ENCODE measurements around the gene ZSCAN12. TPM values are rescaled to one million over a fixed set of nuclear protein-coding genes. Genes with fewer than 3 reads are reported as not detected.

The ZSCAN12 gene
- total RNA-seq, 1 experiment from 2014 or later: 12.6 TPM

DNA sequence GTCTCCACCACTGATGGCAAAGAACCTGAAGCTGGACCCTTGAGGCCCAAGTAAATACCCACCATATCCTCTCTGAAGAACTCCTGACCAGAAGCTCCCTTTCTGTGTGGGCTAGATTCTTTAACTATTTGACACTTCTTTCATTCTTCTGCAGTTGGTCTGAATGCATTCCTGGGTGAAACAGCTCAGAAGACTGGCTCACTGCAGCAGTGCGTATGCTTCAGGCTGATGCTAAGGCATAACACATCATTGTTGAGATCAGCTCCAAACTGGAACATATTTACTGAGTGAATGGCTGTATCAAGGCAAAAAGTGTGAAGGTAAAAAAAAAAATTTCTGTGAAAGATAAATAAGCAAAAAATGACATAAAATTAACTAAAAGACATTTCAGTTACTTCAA lies 24.0 kb upstream of the ZSCAN12 start:
- H3K27me3 ChIP-seq (ENCODE audit: insufficient read depth, low read length): no peaks in the 10 kb centered on the region
- H4K5ac ChIP-seq (ENCODE audit: insufficient read length, low read depth, low read length): no peak overlapping the region
- no peak overlapping the region for H2BK120ac ChIP-seq (ENCODE audit: low read depth, low read length, poor library complexity, severe bottlenecking)
- peaks cover 5 to 8% of the 10 kb centered on the region in 2 experiments; a peak in 3 of 5 replicates for H3K9me3 Mint-ChIP-seq
- H3K4ac ChIP-seq (ENCODE audit: low read depth, low read length): no peak overlapping the region
- peaks cover 18 to 29% (median 20%) of the 10 kb centered on the region in 3 experiments for H3K36me3 Mint-ChIP-seq (ENCODE audit: insufficient read depth in 1 of 3, low read depth in 3 of 3)
- no peak overlapping the region for H3T11ph ChIP-seq (ENCODE audit: low read length)
- no peak overlapping the region for H2AK5ac ChIP-seq (ENCODE audit: insufficient read length, low read length)
- H3K18ac ChIP-seq (ENCODE audit: insufficient read length, low read depth, low read length): no peak overlapping the region
- H3K23ac ChIP-seq (ENCODE audit: insufficient read length, low read depth, low read length): no peak overlapping the region
- whole genome bisulfite sequencing (ENCODE audit: extremely low coverage, insufficient read length, low lambda C conversion rate): no CpG with 5 or more reads among the region's 1 CpG
- H3K27ac ChIP-seq (ENCODE audit: insufficient read length, low read depth, low read length): no peak overlapping the region
- no peak overlapping the region for H4K8ac ChIP-seq (replicated peaks; ENCODE audit: insufficient read length, low read depth, low read length)
- no peak overlapping the region for H2BK15ac ChIP-seq (ENCODE audit: low read depth, low read length)
- H3K14ac ChIP-seq (ENCODE audit: insufficient read depth, low read length): no peak overlapping the region
- no peak overlapping the region for H3K9ac ChIP-seq (ENCODE audit: extremely low read depth, insufficient read length, low read length)
- H3K4me3 Mint-ChIP-seq: no peak overlapping the region
- H3K27ac Mint-ChIP-seq: no peak overlapping the region
- no peaks in the 10 kb centered on the region for H3K27me3 Mint-ChIP-seq (ENCODE audit: low read depth)
- H3K4me1 Mint-ChIP-seq: no peaks in the 10 kb centered on the region
- no peak overlapping the region for H2BK5ac ChIP-seq (ENCODE audit: insufficient read length, low read length)
- no peak overlapping the region for H3K4me2 ChIP-seq (ENCODE audit: insufficient read depth, insufficient read length, low read length)
- H3K4me1 ChIP-seq (ENCODE audit: insufficient read depth, low read length): no peaks in the 10 kb centered on the region
- no peaks in the 10 kb centered on the region for H3K79me2 ChIP-seq (ENCODE audit: insufficient read depth, low read length)
- no peaks in the 10 kb centered on the region for H3K9me3 ChIP-seq (ENCODE audit: control insufficient read depth, low read depth, low read length)
- H2AFZ ChIP-seq (ENCODE audit: low read length): no peak overlapping the region
- H3K56ac ChIP-seq (ENCODE audit: insufficient read length, low read depth, low read length): no peak overlapping the region
- TF ChIP-seq, protein P1, sequence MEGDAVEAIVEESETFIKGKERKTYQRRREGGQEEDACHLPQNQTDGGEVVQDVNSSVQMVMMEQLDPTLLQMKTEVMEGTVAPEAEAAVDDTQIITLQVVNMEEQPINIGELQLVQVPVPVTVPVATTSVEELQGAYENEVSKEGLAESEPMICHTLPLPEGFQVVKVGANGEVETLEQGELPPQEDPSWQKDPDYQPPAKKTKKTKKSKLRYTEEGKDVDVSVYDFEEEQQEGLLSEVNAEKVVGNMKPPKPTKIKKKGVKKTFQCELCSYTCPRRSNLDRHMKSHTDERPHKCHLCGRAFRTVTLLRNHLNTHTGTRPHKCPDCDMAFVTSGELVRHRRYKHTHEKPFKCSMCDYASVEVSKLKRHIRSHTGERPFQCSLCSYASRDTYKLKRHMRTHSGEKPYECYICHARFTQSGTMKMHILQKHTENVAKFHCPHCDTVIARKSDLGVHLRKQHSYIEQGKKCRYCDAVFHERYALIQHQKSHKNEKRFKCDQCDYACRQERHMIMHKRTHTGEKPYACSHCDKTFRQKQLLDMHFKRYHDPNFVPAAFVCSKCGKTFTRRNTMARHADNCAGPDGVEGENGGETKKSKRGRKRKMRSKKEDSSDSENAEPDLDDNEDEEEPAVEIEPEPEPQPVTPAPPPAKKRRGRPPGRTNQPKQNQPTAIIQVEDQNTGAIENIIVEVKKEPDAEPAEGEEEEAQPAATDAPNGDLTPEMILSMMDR (conservative IDR thresholded peaks at IDR 0.05): no peak
- H2BK20ac ChIP-seq (ENCODE audit: low read depth, low read length, poor library complexity, severe bottlenecking): no peak overlapping the region
- DNase-seq: no peak
- no peaks in the 10 kb centered on the region for H4K20me1 ChIP-seq (ENCODE audit: control insufficient read depth, insufficient read depth, insufficient read length)
- H4K91ac ChIP-seq (ENCODE audit: insufficient read length, low read depth, low read length): no peak overlapping the region
- no peaks in the 10 kb centered on the region for H3K23me2 ChIP-seq (ENCODE audit: insufficient read length, low read depth, low read length, poor library complexity, severe bottlenecking)
- no peaks in the 10 kb centered on the region for H3K79me1 ChIP-seq (ENCODE audit: insufficient read depth, low read depth, low read length, poor library complexity, severe bottlenecking)
- no peak overlapping the region for H2BK12ac ChIP-seq (ENCODE audit: insufficient read length, low read depth, low read length)

Measured in H9 (cell line).